ENCODE data around the gene APOOL. TPM values are rescaled to one million over a fixed set of nuclear protein-coding genes. Genes with fewer than 3 reads are reported as not detected.

Gene APOOL
- total RNA-seq, 4 donors from 2014 or later = 15.0 to 29.7 (median 23.8) TPM

- no peaks in the 10 kb centered on the region for H3K36me3 ChIP-seq
- peaks cover 0 to 7% (median 0%) of the 10 kb centered on the region in 3 donors for H3K27me3 ChIP-seq
- TF ChIP-seq POLR2A (IDR thresholded peaks at IDR 0.05) = no peak
- no peak for TF ChIP-seq CTCF (IDR thresholded peaks at IDR 0.05 in 4 of 5, conservative IDR thresholded peaks at IDR 0.05 in 1 of 5)
- intact Hi-C loops (cut with DNase I; ENCODE audit: low total_unique reads) = no loop called here
- no peaks in the 10 kb centered on the region for H3K4me1 ChIP-seq
- ATAC-seq (no peak), DNase-seq (no peak)
- in situ Hi-C loops (cut with MboI; ENCODE audit: low sequenced_read_pairs in 4 of 4) = no loop called here
- no peak overlapping the region for H3K27ac ChIP-seq
- no peak overlapping the region for H3K4me3 ChIP-seq
- H3K9me3 ChIP-seq = no peaks in the 10 kb centered on the region
Measured at GRCh38 chrX:85139422-85139821, 135.7 kb downstream of the APOOL start.

- no peak for DNase-seq
- Histone ChIP-seq H3K27me3 (peaks cover 0 to 7% (median 0%) of the 10 kb centered on the region in 3 donors), H3K4me3 (no peak overlapping the region), H3K9me3 (no peaks in the 10 kb centered on the region), H3K27ac (no peak overlapping the region), H3K4me1 (no peaks in the 10 kb centered on the region), H3K36me3 (no peaks in the 10 kb centered on the region)
- no peak for ATAC-seq
- intact Hi-C loops (cut with DNase I; ENCODE audit: low total_unique reads) = no loop called here
- in situ Hi-C loops (cut with MboI; ENCODE audit: low sequenced_read_pairs in 4 of 4) = no loop called here
- TF ChIP-seq POLR2A (IDR thresholded peaks at IDR 0.05) (no peak), CTCF (IDR thresholded peaks at IDR 0.05 in 4 of 5, conservative IDR thresholded peaks at IDR 0.05 in 1 of 5) (no peak)
Measured at GRCh38 chrX:85140964-85141363, 137.3 kb downstream of the APOOL start.

Other genes starting within 250 kb of the APOOL start
- gene SATL1, start 239.9 kb downstream of the APOOL start, total RNA-seq = not detected
- under 1 TPM in 3 of 4 donors, not detected in 1; 0.27 to 0.64 (median 0.29) TPM for gene ZNF711, start 240.1 kb downstream of the APOOL start, total RNA-seq

Data from gastrocnemius medialis (tissue), 4 donors.